ENCODE data around the gene GTF2F2.
A peak's percentile ranks its signal among the peaks of the same experiment; 100 is the strongest.

Gene GTF2F2

DNA sequence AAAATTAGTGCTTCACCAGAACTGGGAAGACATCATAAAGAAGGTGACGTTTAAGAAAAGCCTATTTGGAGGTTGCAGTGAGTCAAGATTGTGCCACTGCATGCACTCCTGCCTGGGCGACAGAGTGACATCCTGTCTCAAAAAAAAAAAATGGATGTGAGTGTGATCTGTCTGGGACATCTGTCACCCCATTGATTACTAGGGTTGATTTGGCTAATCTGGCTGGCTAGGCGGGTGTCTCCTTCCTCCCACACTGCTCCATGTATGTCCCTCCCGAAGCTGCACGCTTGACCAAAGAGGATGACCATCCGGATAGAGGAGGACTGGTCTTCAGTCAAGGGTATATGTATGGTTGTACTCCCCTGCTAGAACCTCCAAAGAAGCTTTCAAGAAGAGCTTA is 2.6 kb downstream of the GTF2F2 start:
- no peak for DNase-seq

DNA sequence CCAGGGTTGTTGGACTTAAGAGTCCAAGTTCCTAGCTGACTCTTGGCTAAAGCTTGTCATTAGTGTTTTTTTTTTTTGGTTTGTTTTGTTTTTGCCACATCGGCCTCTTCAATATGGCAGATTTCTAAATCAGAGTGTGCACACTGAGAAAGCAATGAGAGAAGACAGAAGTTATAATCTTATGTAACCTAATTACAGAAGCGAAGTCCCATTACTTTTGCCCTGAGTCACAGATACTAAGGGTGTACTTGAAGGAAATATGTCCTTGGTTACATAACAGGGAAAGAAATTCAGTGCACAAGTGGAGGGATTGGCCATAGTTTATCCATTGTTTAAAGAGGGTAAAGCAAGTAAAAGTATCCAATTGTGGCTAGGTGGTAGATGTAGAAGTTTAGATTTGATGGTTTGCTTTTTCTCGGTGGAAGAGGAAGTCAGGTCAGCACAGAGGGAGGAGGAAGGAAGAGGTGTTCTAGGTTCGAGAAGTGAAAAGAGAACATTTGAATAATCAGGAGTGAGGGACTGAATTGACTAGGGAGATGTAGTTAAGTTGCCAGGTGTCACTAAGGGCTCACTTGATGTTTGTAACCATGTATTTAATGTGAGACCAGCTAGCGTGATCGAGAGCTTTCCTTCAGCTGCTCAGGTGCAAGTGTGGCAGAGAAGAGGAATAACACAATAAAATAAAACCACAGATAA is 12.2 kb downstream of the GTF2F2 start:
- no peak for DNase-seq

DNA sequence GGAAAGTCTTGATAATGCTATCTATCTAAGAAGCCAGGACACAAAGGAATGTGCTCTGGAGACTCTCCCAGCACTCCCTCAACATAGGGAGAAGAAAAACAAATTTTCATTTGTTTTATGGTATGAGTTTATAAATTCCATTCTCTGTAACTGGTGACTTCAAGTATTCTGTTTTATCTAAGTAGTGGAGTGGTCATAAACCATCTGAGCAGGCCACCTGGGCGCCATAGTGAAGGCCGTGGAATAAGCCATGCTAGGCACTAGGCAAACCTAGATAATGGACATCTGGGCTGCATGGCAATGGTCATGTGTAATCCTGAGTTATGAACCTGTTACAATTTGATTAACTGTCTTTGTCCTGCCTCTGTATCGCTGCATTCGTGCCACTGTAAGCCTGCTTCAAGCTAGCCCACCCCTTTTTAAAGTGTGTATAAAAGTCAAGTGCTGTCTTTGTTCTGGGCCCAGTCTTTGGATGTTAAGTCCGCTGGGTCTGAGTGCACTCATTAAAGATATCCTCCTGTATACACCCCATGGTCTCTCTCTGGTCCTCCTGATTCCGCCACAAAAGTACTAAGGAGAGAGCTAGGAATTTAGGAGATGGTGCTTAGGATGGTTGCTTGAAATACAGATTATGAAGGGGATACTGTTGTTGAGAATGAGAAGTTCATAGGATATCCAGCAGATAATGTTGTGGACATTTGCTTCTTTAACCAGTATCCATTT is 13.2 kb downstream of the GTF2F2 start:
- no peak for DNase-seq

DNA sequence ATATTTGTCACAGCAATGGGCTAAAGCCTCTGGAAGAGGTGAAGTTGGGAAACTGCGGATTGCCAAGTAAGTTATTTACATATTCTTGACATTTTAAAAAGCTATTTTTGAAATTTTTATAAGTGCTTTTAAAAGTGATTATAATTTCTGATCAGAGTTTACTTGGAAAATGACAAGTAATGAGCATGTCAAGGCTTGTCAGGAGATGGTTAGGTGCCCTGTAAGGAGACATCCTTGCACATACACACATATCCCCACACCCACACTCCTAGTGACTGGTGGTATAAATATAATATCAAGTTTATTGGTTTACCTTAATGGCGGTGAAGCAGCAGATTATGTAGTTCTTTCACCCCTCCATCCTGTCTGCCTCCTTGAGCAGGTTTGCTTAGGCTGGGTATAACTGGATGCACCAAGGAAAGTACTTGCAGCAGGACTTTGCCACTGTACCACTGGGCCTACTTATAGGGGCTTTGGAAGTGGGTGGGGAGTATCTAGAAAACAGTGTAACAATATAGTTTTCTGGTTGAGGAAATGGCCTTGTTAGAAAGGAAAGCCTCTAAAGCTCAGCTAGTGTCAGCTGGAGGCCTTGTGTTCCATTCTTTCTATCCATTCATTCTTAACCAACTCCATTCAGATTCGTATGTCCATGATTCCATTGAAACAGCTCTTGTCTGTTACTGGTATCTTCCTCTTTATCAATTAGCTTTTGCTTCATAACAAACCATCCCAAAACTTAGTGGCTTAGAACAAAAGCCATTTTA is 16.6 kb downstream of the GTF2F2 start:
- no peak for DNase-seq

DNA sequence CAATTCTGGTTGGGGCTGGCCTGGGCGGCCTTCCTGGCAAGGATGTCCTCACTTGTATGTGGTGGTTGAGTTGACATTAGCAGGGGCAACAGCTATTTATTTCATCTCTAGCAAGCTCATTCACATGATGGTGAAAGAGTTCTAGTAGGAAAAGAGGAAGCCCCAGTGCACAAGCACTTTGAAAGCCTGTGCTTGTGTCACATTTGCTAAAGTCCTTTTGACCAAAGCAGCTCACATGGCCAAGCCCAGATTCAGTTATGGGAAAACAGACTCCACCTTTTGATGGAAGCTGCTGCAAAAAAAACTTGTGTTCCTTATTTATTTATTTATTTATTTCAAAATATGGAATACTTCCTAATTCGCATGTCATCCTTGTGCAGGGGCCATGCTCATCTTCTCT is 17.2 kb downstream of the GTF2F2 start:
- DNase-seq = no peak

DNA sequence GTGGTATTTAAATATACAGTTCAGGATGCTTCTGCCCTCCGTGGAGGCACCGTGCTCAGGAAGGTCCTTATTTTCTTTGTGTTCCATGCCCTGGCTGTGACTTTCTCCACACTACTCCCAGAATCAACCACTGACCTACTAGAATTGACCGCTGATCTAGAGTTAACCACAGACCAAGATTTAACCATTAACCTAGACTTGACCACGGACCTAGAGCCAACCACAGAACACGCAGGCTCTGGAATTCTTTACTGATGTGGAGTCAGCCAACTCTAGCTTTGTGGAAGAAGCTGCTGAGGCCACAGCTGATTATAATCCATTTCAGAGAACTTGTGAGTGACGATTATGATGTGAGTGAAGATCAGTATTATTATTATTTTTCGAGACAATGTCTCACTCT is 18.0 kb downstream of the GTF2F2 start:
- DNase-seq = no peak

DNA sequence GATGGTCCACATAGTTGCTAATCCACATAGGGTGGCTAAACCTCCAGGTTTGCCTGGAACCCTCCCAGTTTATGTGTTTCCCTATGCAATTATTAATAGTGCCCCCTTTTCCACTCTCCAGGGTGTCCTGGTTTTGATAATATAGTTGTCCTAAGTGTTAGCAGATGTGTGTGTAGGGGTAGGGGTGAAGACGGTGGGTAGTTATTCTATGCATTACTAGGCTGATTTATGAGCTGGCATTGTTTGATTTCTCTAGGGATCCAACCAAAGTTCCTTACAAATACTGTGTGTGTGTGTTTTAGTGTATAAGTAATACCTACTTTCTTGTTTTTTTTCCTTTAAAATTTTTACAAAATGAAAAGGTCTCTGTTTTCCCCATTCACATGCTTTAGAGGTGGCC is 21.1 kb downstream of the GTF2F2 start:
- DNase-seq = no peak

DNA sequence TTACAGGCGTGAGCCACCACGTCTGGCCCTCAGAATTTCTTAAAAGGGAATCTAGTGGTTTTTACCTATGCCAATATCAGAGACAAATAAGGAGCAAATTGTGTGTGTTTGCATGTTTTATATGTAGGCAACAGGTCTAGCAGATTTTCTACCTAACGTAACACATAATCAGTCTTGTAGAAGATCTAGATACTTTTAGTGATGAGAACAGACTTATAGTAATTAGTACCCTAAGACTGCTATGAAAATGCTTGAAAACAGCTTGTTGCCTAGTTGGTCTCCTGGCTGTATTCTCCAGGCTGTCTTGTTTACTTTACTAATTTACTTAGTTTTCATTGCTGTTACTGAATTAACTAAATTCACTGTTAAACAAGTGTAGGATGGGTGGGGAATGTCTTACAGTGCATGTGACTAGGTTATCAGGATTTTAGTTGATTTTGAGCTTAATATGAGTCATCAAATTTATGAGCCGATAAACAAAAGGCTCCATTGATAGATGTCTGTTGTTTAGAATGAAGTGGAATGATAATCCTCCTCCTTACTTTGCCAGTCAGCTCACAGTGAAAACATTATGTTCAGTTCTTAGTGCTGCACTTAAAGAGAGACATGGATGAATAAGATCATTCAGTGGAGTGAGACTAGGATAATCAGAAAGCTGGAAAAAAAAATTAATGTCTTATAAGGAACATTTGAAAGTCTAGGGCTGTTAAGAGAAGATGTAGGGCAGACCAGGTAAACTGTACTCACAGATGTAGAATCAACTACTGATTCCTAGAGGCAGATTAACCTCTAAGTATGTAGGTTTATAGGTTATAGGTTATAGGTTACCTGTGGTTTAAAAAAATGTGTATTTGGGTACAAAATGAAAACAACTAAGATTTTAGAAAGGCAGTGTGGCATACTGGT is 22.4 kb downstream of the GTF2F2 start:
- peak; percentile 36 for DNase-seq

DNA sequence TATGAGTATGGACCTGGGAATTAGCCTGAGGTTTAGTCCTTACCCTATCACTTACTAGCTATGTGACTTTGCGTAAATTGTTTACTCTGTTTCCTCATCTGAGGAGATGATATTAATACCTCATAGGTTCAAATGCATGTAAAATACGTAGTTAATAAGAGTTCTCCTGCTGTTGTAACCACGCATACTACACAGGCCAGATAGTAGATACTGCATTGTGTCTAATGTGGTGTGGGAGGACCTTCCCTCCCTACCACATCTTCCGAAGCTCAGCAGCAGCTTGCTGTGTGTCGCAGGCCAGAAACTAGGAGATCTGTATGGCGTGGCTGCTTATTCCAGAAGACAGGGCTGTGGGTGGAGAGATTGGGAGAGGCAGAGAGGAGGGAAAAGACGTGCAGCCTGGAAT is 23.0 kb downstream of the GTF2F2 start:
- peak; percentile 57 for DNase-seq

DNA sequence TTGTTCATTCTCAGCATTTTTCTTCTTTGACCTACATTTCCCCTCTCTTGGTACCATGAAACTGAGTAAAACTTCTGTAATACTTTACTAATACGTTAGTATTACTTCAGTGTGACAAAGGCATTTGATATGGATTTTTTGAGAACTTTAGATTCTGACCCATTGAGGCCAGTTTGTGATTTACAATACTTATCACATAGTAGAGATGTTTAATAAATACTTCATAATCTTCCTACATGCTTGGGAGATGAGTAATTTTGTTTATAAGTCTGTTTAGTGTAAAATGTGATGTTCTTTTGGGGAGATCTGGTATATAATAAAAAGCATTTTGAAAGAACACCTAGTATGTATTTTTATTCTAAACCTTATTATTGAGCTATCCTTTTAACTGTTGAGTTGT is 29.7 kb downstream of the GTF2F2 start:
- peak; percentile 46 for DNase-seq

DNA sequence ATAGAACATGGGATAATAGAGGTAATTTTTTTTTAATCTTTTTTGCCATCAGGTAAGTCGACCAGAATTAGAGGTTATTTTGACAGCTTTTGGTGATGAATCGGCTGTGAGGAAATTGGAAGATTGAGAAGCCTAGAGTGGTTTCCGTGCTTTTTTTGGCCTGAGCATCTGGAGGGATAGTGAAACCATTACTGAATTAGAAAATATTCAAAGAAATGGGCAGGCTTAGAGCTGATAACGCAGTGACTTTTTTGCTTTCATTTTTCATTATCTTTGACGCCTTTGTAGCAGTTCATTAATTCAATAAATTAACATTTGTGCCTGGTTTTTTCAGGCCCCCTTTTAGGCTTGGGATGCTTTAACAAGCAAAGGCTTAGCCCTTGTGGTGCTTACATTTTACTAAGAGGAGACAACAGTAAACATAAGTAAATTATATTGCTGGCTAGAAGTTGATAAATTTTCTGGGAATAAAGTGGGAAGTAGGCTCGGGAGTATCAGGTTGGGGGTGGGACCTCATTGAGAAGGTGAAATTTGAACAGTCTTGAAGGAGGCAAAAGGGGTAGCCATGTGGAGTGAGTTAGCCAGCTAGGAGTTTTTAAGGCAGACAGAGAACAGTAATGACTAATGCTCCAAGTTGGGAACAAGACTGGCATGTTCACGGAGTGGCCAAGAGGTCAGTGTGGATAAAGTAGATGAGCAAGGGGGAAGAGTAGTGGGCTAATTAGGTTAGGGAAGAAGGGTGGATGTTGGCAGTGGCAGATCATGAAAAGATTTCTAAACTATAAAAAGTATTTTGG is 36.5 kb downstream of the GTF2F2 start:
- DNase-seq = no peak

DNA sequence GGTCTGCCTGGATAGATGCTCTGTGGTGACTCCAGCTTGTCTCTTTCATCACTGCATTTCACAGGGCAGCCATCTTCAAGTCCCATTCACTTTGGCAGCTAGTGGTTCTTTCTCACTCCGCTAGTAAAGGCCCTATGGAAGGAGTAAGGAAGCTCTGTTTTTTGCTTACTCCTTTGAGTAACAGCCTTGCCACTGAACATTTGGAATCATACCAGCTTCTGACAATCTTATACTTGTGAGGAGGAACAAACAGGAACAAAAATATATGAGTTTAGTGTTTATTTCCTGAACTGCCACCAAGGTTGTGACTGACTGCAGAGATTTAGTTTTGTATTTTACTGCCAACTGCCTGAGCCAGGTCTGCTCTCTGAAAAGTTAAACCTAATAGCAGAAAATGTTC is 41.9 kb downstream of the GTF2F2 start:
- DNase-seq = peak; percentile 19

DNA sequence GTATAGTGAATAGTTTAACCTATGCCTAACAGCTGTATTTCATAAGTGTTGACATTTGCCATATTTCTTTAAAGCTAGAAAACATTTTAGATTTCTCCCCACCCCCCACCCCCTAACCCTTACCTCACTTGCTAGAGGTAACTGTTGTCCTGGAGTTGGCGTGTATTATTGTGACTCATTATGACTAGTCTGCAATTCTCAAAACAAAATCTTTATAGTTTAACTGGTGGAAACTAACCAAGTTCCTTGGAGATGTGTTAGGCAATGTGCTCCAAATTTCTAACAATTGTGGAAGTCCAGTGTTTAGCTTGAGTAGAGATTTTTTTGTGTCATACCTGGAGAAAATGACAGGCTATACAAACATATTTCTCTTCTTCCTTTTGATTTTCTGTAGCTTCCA is 42.5 kb downstream of the GTF2F2 start:
- DNase-seq = peak; percentile 93

DNA sequence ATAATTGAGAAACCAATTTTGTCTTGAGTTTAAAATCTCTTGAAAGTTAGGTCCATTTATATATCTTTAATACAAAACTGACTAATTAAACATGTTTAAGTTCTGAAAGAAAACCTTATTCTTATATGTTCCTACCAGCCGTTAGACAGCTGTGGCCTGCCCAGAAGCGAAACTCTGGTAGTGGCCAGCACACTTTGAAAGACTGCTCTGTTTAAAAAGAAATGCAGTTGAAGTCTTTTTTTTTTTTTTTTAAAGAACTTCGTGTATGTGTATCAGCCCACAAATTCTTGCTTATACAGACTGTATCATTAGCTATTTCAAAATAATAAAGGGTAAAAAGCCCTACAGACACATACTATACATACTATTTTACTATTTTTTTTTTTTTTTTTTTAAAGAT is 46.5 kb downstream of the GTF2F2 start:
- no peak for DNase-seq

DNA sequence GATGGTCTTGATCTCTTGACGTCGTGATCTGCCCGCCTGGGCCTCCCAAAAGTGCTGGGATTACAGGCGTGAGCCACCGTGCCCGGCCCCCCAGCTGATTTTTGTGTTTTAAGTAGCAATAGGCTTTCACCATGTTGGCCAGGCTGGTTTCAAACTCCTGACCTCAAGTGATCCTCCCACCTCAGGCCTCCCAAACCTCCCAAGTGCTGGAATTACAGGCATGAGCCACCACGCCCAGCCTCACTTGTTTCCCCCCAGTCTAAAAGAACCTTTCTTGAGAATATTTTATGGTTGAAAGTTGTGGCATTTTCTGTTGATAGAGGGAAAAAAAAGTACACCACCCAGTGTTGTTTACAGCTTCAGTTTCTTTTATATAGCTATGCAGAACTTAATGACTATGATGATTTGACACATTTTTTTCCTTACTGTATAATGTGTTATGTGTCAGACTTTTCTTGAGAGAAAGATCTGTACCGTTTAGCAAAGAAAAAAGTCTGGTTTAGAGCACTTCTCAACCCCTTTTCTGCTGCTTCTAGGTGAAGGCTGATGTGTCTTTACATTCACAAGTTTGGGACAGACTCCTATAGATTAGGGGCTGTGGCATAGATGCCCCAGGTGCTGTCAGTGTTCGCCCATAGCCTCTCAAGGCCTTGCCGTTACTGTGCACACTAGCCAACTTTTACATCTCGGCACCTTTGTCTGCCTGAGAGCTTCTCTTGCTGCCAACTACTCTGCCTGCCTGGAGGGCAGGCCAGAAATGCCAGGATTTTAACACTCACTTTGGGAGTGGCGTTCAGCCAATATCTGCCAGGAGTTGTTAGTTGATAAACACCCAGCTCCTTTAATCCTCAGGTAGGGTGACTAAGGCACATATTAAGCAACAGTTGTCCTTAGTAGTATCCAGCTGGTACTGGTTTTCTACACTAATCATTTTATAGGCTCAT is 47.6 kb downstream of the GTF2F2 start:
- DNase-seq = peak; percentile 50

DNA sequence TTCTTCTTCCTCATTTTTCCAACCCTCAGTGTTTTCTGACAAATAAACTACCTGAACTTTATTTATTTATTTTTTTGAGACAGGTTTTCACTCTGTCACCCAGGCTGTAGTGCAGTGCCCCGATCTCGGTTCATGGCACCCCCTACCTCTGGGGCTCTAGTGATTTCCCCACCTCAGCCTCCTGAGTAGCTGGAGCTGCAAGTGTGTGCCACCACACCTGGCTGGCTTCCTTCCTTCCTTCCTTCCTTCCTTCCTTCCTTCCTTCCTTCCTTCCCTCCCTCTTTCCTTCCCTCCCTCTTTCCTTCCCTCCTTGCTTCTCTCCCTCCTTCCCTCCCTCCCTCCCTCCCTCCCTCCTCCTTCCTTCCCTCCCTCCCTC is 48.2 kb downstream of the GTF2F2 start:
- DNase-seq = no peak

DNA sequence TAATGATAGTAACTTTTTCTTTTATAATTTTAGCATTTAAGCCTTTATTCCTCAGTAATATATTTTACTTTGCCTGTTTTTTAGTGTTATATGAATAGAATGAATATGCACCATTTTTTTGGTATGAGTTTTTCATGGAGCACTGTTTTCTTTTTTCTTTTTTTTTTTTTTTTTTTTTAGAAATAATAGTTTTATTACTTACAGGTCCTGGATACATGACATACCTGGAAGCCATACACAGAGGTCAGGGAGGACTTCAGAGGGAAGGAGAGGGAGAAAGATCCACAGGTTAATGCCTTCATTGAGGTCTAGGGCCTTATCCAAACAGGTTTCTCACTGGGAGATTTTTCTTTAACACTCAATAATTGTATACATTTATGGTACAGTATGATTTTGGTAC is 54.2 kb downstream of the GTF2F2 start:
- no peak for DNase-seq

DNA sequence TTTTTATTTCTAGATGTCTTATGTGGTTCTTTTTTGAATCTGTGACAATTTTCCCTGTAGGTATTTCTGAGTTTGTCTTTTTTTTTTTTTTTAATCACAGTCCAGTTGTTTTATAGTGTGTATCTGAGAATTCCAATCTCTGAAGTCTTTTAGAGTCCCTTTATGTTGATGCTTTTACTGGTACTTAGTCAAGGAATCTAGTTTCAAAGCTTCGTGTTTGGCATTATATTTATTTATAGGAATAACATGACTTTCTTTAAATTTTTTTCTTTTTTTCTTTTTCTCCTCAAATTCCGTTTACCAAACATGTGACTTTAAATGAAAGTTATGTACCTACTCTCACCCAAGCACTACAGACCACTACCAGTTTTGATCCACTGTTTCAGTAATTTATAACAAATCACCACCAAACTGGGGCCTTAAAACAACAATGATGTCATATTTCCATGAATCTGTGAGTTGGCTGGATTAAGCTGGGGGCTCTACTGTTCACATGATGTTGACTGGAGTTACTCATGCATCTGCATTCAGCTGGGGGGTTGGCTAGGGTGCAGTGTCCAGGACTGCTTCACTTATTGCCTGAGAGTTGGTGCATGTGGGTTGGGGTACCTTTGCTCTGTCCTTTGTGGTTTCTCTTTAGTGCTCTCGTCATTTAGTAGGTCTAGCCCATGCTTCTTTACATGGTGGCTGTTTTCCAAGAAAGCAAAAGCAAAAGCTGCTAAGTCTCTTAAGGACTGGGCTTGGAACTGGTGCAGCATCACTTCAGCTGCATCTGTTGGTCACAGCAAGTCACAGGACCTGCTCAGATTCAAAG is 58.2 kb downstream of the GTF2F2 start:
- DNase-seq = peak; percentile 87

DNA sequence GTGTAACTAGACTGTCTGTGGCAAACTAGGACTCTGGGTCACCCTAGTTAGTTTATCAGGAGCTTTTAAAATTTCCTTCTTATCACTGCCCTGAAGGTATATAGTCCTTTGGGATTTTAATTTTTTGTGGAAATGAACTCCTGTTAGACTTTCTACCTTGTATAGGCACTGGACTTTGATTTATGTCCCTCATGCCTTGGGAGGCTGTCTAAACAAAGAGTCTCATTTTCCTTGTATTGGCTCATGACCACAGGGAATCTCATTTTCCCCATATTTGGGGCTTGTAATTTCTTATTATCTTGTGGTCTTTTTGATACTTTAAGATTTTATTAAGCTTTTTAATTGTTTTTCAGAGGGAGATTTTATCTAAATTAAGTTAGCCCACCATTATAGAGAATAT is 59.1 kb downstream of the GTF2F2 start:
- peak; percentile 32 for DNase-seq

DNA sequence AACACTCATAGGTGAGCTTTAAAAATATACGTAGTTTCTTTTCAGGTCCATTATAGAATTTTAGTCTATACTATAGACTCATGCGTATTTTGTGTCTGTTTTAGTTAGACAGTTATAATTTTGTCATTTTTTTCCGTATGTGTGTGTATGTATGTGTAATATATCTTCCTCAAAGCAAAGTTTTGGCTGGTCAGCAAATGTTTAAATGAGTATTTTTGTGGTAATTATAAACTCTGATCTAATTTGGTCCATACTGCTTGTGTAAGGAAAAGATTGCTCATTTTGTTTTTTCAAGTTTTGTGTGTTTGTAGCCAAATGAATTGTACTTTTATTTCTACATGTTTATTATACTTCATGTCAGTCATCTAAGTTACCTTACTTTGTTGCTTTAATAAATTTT is 60.0 kb downstream of the GTF2F2 start:
- DNase-seq = no peak

All from HCEC 1CT (cell line).